ENCODE data around the gene FUT9. TPM values are rescaled to one million over a fixed set of nuclear protein-coding genes. Genes with fewer than 3 reads are reported as not detected.

FUT9 gene
- polyA plus RNA-seq, 1 donor (not counting 4 experiments of a cell fraction or from before 2014, with no cell fraction given), result not detected

DNA sequence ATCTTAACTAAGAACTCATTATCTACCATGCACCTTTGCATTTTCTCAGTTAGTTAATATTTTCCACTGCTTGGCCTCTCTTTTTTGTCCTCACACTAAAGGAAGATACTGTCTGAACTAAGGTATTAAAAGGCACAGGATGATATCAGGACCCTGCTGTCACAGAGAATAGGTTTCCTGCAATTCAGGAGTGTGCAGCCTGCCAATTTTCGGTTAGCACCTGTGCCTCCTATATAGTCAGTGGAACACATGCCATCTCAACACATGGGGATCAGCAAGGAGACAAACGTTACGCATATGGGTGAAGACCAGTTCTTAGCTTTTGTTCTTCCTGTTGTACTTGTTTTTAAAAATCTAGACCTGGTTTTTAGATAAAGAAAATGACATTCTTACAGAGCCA is 71.0 kb downstream of the FUT9 start:
- TF ChIP-seq, protein P1, sequence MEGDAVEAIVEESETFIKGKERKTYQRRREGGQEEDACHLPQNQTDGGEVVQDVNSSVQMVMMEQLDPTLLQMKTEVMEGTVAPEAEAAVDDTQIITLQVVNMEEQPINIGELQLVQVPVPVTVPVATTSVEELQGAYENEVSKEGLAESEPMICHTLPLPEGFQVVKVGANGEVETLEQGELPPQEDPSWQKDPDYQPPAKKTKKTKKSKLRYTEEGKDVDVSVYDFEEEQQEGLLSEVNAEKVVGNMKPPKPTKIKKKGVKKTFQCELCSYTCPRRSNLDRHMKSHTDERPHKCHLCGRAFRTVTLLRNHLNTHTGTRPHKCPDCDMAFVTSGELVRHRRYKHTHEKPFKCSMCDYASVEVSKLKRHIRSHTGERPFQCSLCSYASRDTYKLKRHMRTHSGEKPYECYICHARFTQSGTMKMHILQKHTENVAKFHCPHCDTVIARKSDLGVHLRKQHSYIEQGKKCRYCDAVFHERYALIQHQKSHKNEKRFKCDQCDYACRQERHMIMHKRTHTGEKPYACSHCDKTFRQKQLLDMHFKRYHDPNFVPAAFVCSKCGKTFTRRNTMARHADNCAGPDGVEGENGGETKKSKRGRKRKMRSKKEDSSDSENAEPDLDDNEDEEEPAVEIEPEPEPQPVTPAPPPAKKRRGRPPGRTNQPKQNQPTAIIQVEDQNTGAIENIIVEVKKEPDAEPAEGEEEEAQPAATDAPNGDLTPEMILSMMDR (optimal IDR thresholded peaks at IDR 0.05 in 1 of 3, IDR thresholded peaks at IDR 0.05 in 1 of 3, conservative IDR thresholded peaks at IDR 0.05 in 1 of 3; ENCODE audit: extremely low read depth in 1 of 3, insufficient read depth in 2 of 3, low read length in 3 of 3), result no peak
- Histone ChIP-seq H3K27me3 (ENCODE audit: control insufficient read depth, extremely low read depth, insufficient read depth, low read length) (no peaks in the 10 kb centered on the region), H4K20me1 (ENCODE audit: control insufficient read depth, extremely low read depth, insufficient read depth, low read length) (no peaks in the 10 kb centered on the region), H3K4me3 (ENCODE audit: control insufficient read depth in 2 of 3, extremely low read depth in 1 of 3, insufficient read depth in 2 of 3, low read depth in 1 of 3, low read length in 3 of 3) (no peak overlapping the region), H3K9ac (ENCODE audit: control insufficient read depth, extremely low read depth, insufficient read depth, low read length) (no peak overlapping the region), H3K4me2 (ENCODE audit: control insufficient read depth, extremely low read depth, insufficient read depth, low read depth, low read length) (no peak overlapping the region), H2AFZ (ENCODE audit: control insufficient read depth, low read length) (no peak overlapping the region), H3K36me3 (ENCODE audit: control insufficient read depth in 2 of 2, extremely low read depth in 1 of 2, insufficient read depth in 2 of 2, low read length in 2 of 2) (no peaks in the 10 kb centered on the region), H3K79me2 (ENCODE audit: control insufficient read depth, insufficient read depth, low read length) (no peaks in the 10 kb centered on the region), H3K4me1 (ENCODE audit: control insufficient read depth, extremely low read depth, insufficient read depth, low read length) (no peaks in the 10 kb centered on the region), H3K9me1 (ENCODE audit: control insufficient read depth, extremely low read depth, insufficient read depth, low read length) (no peaks in the 10 kb centered on the region), H3K9me3 (ENCODE audit: control insufficient read depth, low read depth, low read length) (no peaks in the 10 kb centered on the region), H3K27ac (ENCODE audit: control insufficient read depth, insufficient read depth, low read length) (no peak overlapping the region)
- DNase-seq (ENCODE audit: low read depth, low spot score) (no peak), FAIRE-seq (no peak)
- dilution Hi-C loops (cut with MboI; ENCODE audit: extremely low pct_ligation_motif_present, low sequenced_read_pairs), result no loop called here

DNA sequence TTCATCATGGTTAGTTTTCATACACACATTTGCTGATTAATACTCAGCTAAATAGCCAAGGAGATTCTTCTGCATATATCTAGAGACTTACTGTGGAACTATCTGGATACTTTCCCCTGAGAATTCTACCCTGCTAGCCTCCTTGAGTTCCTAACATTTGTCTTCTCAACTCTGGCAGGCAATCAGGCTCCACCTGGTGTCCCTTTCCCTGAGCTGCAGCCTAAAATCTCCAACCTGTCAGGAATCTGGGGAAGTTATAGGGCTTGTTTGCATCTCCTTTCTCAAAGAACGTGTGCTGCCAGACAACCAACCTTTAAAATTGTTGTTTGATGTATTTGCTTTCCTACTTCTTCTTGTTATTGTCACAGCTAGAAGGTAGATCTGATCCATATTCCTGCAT is 73.4 kb downstream of the FUT9 start:
- no peaks in the 10 kb centered on the region for H4K20me1 ChIP-seq (ENCODE audit: control insufficient read depth, extremely low read depth, insufficient read depth, low read length)
- no peaks in the 10 kb centered on the region for H3K27me3 ChIP-seq (ENCODE audit: control insufficient read depth, extremely low read depth, insufficient read depth, low read length)
- no peak overlapping the region for H3K9ac ChIP-seq (ENCODE audit: control insufficient read depth, extremely low read depth, insufficient read depth, low read length)
- no peaks in the 10 kb centered on the region for H3K79me2 ChIP-seq (ENCODE audit: control insufficient read depth, insufficient read depth, low read length)
- FAIRE-seq, result no peak
- H3K9me1 ChIP-seq (ENCODE audit: control insufficient read depth, extremely low read depth, insufficient read depth, low read length), result no peaks in the 10 kb centered on the region
- H2AFZ ChIP-seq (ENCODE audit: control insufficient read depth, low read length), result no peak overlapping the region
- no peaks in the 10 kb centered on the region for H3K36me3 ChIP-seq (ENCODE audit: control insufficient read depth in 2 of 2, extremely low read depth in 1 of 2, insufficient read depth in 2 of 2, low read length in 2 of 2)
- no peak overlapping the region for H3K4me3 ChIP-seq (ENCODE audit: control insufficient read depth in 2 of 3, extremely low read depth in 1 of 3, insufficient read depth in 2 of 3, low read depth in 1 of 3, low read length in 3 of 3)
- TF ChIP-seq, protein P1 (optimal IDR thresholded peaks at IDR 0.05 in 1 of 3, IDR thresholded peaks at IDR 0.05 in 1 of 3, conservative IDR thresholded peaks at IDR 0.05 in 1 of 3; ENCODE audit: extremely low read depth in 1 of 3, insufficient read depth in 2 of 3, low read length in 3 of 3), result peak; percentile 42 to 63 (median 49)
- TF ChIP-seq EZH2 (IDR thresholded peaks at IDR 0.05; ENCODE audit: low read length), result no peak
- H3K9me3 ChIP-seq (ENCODE audit: control insufficient read depth, low read depth, low read length), result no peaks in the 10 kb centered on the region
- H3K27ac ChIP-seq (ENCODE audit: control insufficient read depth, insufficient read depth, low read length), result no peak overlapping the region
- no peak overlapping the region for H3K4me2 ChIP-seq (ENCODE audit: control insufficient read depth, extremely low read depth, insufficient read depth, low read depth, low read length)
- H3K4me1 ChIP-seq (ENCODE audit: control insufficient read depth, extremely low read depth, insufficient read depth, low read length), result no peaks in the 10 kb centered on the region
- dilution Hi-C loops (cut with MboI; ENCODE audit: extremely low pct_ligation_motif_present, low sequenced_read_pairs), result no loop called here
- DNase-seq (ENCODE audit: low read depth, low spot score), result no peak

All from keratinocyte (primary cell).